Neural cell (in vitro differentiated cells): ENCODE data around the gene SULF2. TPM values are rescaled to one million over a fixed set of nuclear protein-coding genes. Genes with fewer than 3 reads are reported as not detected.

Source experiments
- H2AFZ ChIP-seq: fragments of 200-600, 300-800 bp; sonication (generic), shearing (Covaris generic); 2 replicates; pipeline ENCODE4 v1.6.0; 2014; ENCODE audit warnings: low read depth, mild to moderate bottlenecking, antibody characterized with exemption, low read length, moderate library complexity
- H3F3A ChIP-seq: fragments of 200-600 bp; shearing (Covaris generic); 2 replicates; pipeline ENCODE4 v1.6.1; 2016; ENCODE audit warnings: mild to moderate bottlenecking, moderate library complexity, mixed read lengths, antibody characterized with exemption, low read length; ENCODE audit not compliant: insufficient read depth, poor library complexity, severe bottlenecking
- H3K27ac ChIP-seq: fragments of 200-600, 300-800 bp; sonication (generic), shearing (Covaris generic); 2 replicates; pipeline ENCODE4 v1.5.1; 2014; ENCODE audit warnings: mild to moderate bottlenecking, low read length, moderate library complexity
- H3K27me3 ChIP-seq: fragments of 300-800, 200-600 bp; sonication (generic), shearing (Covaris generic); 2 replicates; pipeline ENCODE4 v1.6.0; 2014; ENCODE audit warnings: mild to moderate bottlenecking, low read depth, low read length, moderate library complexity; ENCODE audit not compliant: insufficient read depth
- H3K36me3 ChIP-seq: fragments of 300-800, 200-600 bp; sonication (generic), shearing (Covaris generic); 2 replicates; pipeline ENCODE4 v1.5.1; 2014; ENCODE audit warnings: mild to moderate bottlenecking, antibody characterized with exemption, low read length, moderate library complexity; ENCODE audit not compliant: insufficient read depth
- H3K4me2 ChIP-seq: fragments of 300-800, 200-600 bp; sonication (generic), shearing (Covaris generic); 2 replicates; pipeline ENCODE4 v1.6.0; 2014; ENCODE audit warnings: mild to moderate bottlenecking, low read length
- H3K4me3 ChIP-seq: fragments of 300-800, 200-600 bp; sonication (generic), shearing (Covaris generic); 2 replicates; pipeline ENCODE4 v1.5.1; 2014; ENCODE audit warnings: mild to moderate bottlenecking, low read length, moderate library complexity
- H3K79me2 ChIP-seq: fragments of 200-600 bp; shearing (Covaris generic); replicated peaks from 2 replicates; pipeline ENCODE4 v1.6.0; 2014; ENCODE audit warnings: mild to moderate bottlenecking, low read length, moderate library complexity; ENCODE audit not compliant: insufficient read depth
- H3K9ac ChIP-seq: fragments of 300-800, 200-600 bp; sonication (generic), shearing (Covaris generic); 2 replicates; pipeline ENCODE4 v1.6.1; 2016; ENCODE audit warnings: mild to moderate bottlenecking, low read length, mixed read lengths
- H3K9me2 ChIP-seq: fragments of 200-600 bp; shearing (Covaris generic); 2 replicates; pipeline ENCODE4 v1.6.1; 2016; ENCODE audit warnings: mild to moderate bottlenecking, low read length, mixed read lengths; ENCODE audit not compliant: insufficient read depth
- H3K9me3 ChIP-seq: fragments of 200-600, 300-800 bp; sonication (generic), shearing (Covaris generic); 2 replicates; pipeline ENCODE4 v1.6.1; 2016; ENCODE audit warnings: mild to moderate bottlenecking, mixed run types, low read length, moderate library complexity, mixed read lengths
- H4K20me1 ChIP-seq: fragments of 200-600 bp; shearing (Covaris generic); 2 replicates; pipeline ENCODE4 v1.6.1; 2016; ENCODE audit warnings: mild to moderate bottlenecking, mixed run types; ENCODE audit not compliant: insufficient read depth
- CTCF ChIP-seq: fragments of 450-650 bp; IDR thresholded peaks from 2 replicates; pipeline ENCODE4 v1.5.1; 2014; ENCODE audit warnings: antibody characterized with exemption, mild to moderate bottlenecking, moderate library complexity; ENCODE audit not compliant: poor library complexity, severe bottlenecking
- EP300 ChIP-seq: fragments of 450-650 bp; conservative IDR thresholded peaks from 2 replicates; pipeline ENCODE4 v1.6.1; 2014; ENCODE audit warnings: antibody characterized with exemption, mild to moderate bottlenecking, moderate library complexity; ENCODE audit not compliant: poor library complexity, severe bottlenecking
- EZH2 ChIP-seq: fragments of 200-600, 300-800 bp; shearing (Covaris generic), sonication (generic); IDR thresholded peaks from 2 replicates; pipeline ENCODE4 v1.6.1; 2014; ENCODE audit warnings: antibody characterized with exemption, low read length, borderline replicate concordance, mild to moderate bottlenecking; ENCODE audit not compliant: insufficient read depth, poor library complexity, severe bottlenecking
- MXI1 ChIP-seq: fragments of 450-650 bp; conservative IDR thresholded peaks from 2 replicates; pipeline ENCODE4 v1.6.1; 2014; ENCODE audit warnings: antibody characterized with exemption, mild to moderate bottlenecking; ENCODE audit not compliant: poor library complexity, severe bottlenecking
- POLR2AphosphoS5 ChIP-seq: IDR thresholded peaks from 2 replicates; pipeline ENCODE4 v1.6.1; 2012
- RAD21 ChIP-seq: fragments of 450-650 bp; conservative IDR thresholded peaks from 2 replicates; pipeline ENCODE4 v1.6.1; 2014; ENCODE audit warnings: antibody characterized with exemption, mild to moderate bottlenecking, moderate library complexity
- REST ChIP-seq: IDR thresholded peaks from 2 replicates; pipeline ENCODE4 v1.6.1; 2012; ENCODE audit warnings: borderline replicate concordance
- SMC3 ChIP-seq: fragments of 450-650 bp; conservative IDR thresholded peaks from 2 replicates; pipeline ENCODE4 v1.6.1; 2014; ENCODE audit warnings: antibody characterized with exemption, mild to moderate bottlenecking, moderate library complexity; ENCODE audit not compliant: poor library complexity
- TAF1 ChIP-seq: IDR thresholded peaks from 2 replicates; pipeline ENCODE4 v1.6.1; 2012; ENCODE audit warnings: low read depth
- polyA plus RNA-seq: library from polyadenylated mRNA; depleted of rRNA; stranded (reverse); fragments of >200 nt; gene quantifications from 2 replicates; pipeline ENCODE4 v1.2.3, GENCODE V29; 2014

SULF2 gene
- polyA plus RNA-seq, 1 donor from 2014 or later, result 30.0 TPM

- Histone ChIP-seq H3K9ac (no peak overlapping the region), H3F3A (no peaks in the 10 kb centered on the region), H3K9me3 (peaks cover 8% of the 10 kb centered on the region), H3K27ac (no peak overlapping the region), H3K4me3 (no peak overlapping the region), H4K20me1 (no peaks in the 10 kb centered on the region), H3K36me3 (no peaks in the 10 kb centered on the region), H3K79me2 (no peaks in the 10 kb centered on the region), H3K9me2 (no peaks in the 10 kb centered on the region), H3K27me3 (no peaks in the 10 kb centered on the region), H2AFZ (no peak overlapping the region), H3K4me2 (no peak overlapping the region)
- no peak for TF ChIP-seq REST
- no peak for TF ChIP-seq EZH2
- TF ChIP-seq SMC3, result no peak
- TF ChIP-seq RAD21, result no peak
- TF ChIP-seq CTCF, result no peak
- TF ChIP-seq EP300, result no peak
- no peak for TF ChIP-seq MXI1
- TF ChIP-seq TAF1, result no peak
Measured at GRCh38 chr20:47686545-47686944, 98.7 kb downstream of the SULF2 start.

GRCh38 chr20:47684306-47685080 is 100.8 kb downstream of the SULF2 start:
- H2AFZ ChIP-seq, result no peak overlapping the region
- no peak for TF ChIP-seq REST
- TF ChIP-seq POLR2AphosphoS5, result no peak
- no peak for TF ChIP-seq EZH2
- TF ChIP-seq RAD21, result no peak
- TF ChIP-seq EP300, result no peak
- TF ChIP-seq CTCF, result no peak
- TF ChIP-seq TAF1, result no peak
- no peak for TF ChIP-seq MXI1
- TF ChIP-seq SMC3, result no peak
- H3K4me3 ChIP-seq, result no peak overlapping the region
- H3K4me2 ChIP-seq, result no peak overlapping the region
- no peaks in the 10 kb centered on the region for H4K20me1 ChIP-seq
- no peaks in the 10 kb centered on the region for H3K9me2 ChIP-seq
- no peaks in the 10 kb centered on the region for H3K9me3 ChIP-seq
- H3K27me3 ChIP-seq, result no peaks in the 10 kb centered on the region
- H3K79me2 ChIP-seq, result no peaks in the 10 kb centered on the region
- H3K27ac ChIP-seq, result no peak overlapping the region
- no peaks in the 10 kb centered on the region for H3F3A ChIP-seq
- no peaks in the 10 kb centered on the region for H3K36me3 ChIP-seq
- no peak overlapping the region for H3K9ac ChIP-seq
